ENCODE data around the gene EML3. TPM values are rescaled to one million over a fixed set of nuclear protein-coding genes. Genes with fewer than 3 reads are reported as not detected.

The EML3 gene
- total and polyA plus RNA-seq, 2 of the 8 experiments (the other 6 are each of a cell fraction or from before 2014, with no cell fraction given): 19.2 to 29.9 TPM

- 0 out of 2 replicates have a peak, but pooled peaks cover 3% of the 10 kb centered on the region for H3K79me1 ChIP-seq (ENCODE audit: low read depth, low read length)
- H3K23ac ChIP-seq (ENCODE audit: insufficient read length): no peak overlapping the region
- TF ChIP-seq BRCA1 (IDR thresholded peaks at IDR 0.05; ENCODE audit: low read depth, low read length) (no peak), ATF3 (IDR thresholded peaks at IDR 0.05; ENCODE audit: insufficient read depth, low read depth, low read length) (no peak), TAF1 (IDR thresholded peaks at IDR 0.05; ENCODE audit: low read depth, low read length) (no peak), SP4 (IDR thresholded peaks at IDR 0.05; ENCODE audit: low read length) (no peak), SIRT6 (IDR thresholded peaks at IDR 0.05; ENCODE audit: low read length) (no peak), JUND (IDR thresholded peaks at IDR 0.05; ENCODE audit: low read length) (no peak), CHD1 (IDR thresholded peaks at IDR 0.05; ENCODE audit: low read depth, low read length) (no peak), SRF (IDR thresholded peaks at IDR 0.05; ENCODE audit: low read depth, low read length) (no peak), EP300 (IDR thresholded peaks at IDR 0.05; ENCODE audit: borderline replicate concordance in 1 of 2, low read depth in 2 of 2, low read length in 2 of 2) (no peak)
- peak overlapping the region; percentile 65 to 96 for H3K4me2 ChIP-seq (ENCODE audit: insufficient read depth in 1 of 2, low read depth in 2 of 2, low read length in 2 of 2)
- DNase-seq (ENCODE audit: low read depth in 1 of 2, low spot score in 2 of 2): no peak
- FAIRE-seq: no peak
- POLR2A ChIA-PET (ENCODE audit: partially characterized antibody): interaction anchor here (0.5 to 20.3 kb wide), 7 partner anchors 11 to 178 kb away, joined by 3 to 336 read pairs (median 5); partner anchors contain the start of genes C11orf98, CSKMT and EEF1G
- H2AK5ac ChIP-seq (ENCODE audit: low read depth, low read length): peak overlapping the region; percentile 84; the same call in 1 of the 2 replicates
- peak overlapping the region; percentile 1 for H3K4ac ChIP-seq (replicated peaks; ENCODE audit: insufficient read length, low read depth, low read length)
- peak overlapping the region in 3 of 4 experiments; percentile 17 to 34 (median 29); a peak in 4 of 8 replicates for H3K4me3 ChIP-seq (ENCODE audit: extremely low read depth in 1 of 4, insufficient read depth in 2 of 4, low read depth in 3 of 4, low read length in 4 of 4)
- peaks cover 20 to 47% (median 32%) of the 10 kb centered on the region in 4 experiments for H3K4me1 ChIP-seq (replicated peaks in 1 of 4; ENCODE audit: control insufficient read depth in 3 of 4, insufficient read depth in 4 of 4, low read length in 3 of 4)
- no peaks in the 10 kb centered on the region for H3K9me3 ChIP-seq (ENCODE audit: insufficient read depth in 2 of 2, low read depth in 1 of 2, low read length in 1 of 2)
- H3K36me3 ChIP-seq (ENCODE audit: control insufficient read depth in 2 of 4, insufficient read depth in 4 of 4, low read length in 3 of 4): peaks cover 3 to 19% (median 10%) of the 10 kb centered on the region in 4 experiments; a peak in 7 of 8 replicates
- H4K91ac ChIP-seq (replicated peaks; ENCODE audit: insufficient read length, low read length): peak overlapping the region; percentile 22
- H2BK12ac ChIP-seq (ENCODE audit: low read depth, low read length): peak overlapping the region; percentile 93; the same call in 1 of the 2 replicates
- peak overlapping the region; percentile 77 for H2BK5ac ChIP-seq (ENCODE audit: low read depth, low read length)
- WGBS, 2 experiments (ENCODE audit: extremely low coverage in 1 of 2, insufficient coverage in 1 of 2, insufficient read length in 1 of 2, insufficient replicate concordance in 2 of 2, low coverage in 1 of 2, low lambda C conversion rate in 2 of 2, missing lambda C conversion rate in 1 of 2): 89% methylated on average over 8 of the region's 8 CpGs; no CpG with 5 or more reads in 1 of the 2 experiments
- no peak overlapping the region for H4K8ac ChIP-seq (ENCODE audit: extremely low read depth, insufficient read depth, low read length)
- H3K56ac ChIP-seq (replicated peaks; ENCODE audit: insufficient read length, low read depth, low read length): no peak overlapping the region
- H2BK20ac ChIP-seq (ENCODE audit: low read length): peak overlapping the region; percentile 67; the same call in 1 of the 2 replicates
- peaks cover 2% of the 10 kb centered on the region; the same call in 1 of the 2 replicates for H3K23me2 ChIP-seq (ENCODE audit: low read depth, low read length)
- H4K5ac ChIP-seq (ENCODE audit: insufficient read length, low read depth, low read length): peak overlapping the region; percentile 14
- peaks cover 0 to 6% (median 4%) of the 10 kb centered on the region in 4 experiments; a peak in 4 of 7 replicates for H3K27me3 ChIP-seq (replicated peaks in 1 of 4; ENCODE audit: control insufficient read depth in 3 of 4, extremely low read depth in 1 of 4, insufficient read depth in 3 of 4, low read length in 3 of 4)
- no peak overlapping the region for H2AFZ ChIP-seq (ENCODE audit: low read length)
- peak overlapping the region; percentile 21; the same call in 1 of the 2 replicates for H2BK15ac ChIP-seq (ENCODE audit: low read length)
- no peak overlapping the region for H2BK120ac ChIP-seq (replicated peaks; ENCODE audit: low read depth, low read length)
- peaks cover 5 to 18% of the 10 kb centered on the region in 2 experiments for H4K20me1 ChIP-seq (replicated peaks in 1 of 2; ENCODE audit: control insufficient read depth in 1 of 2, insufficient read depth in 2 of 2, low read length in 2 of 2)
- H3K79me2 ChIP-seq (ENCODE audit: control insufficient read depth in 1 of 2, insufficient read depth in 2 of 2, low read length in 2 of 2): no peaks in the 10 kb centered on the region
- peak overlapping the region; percentile 91 for H3K27ac ChIP-seq (ENCODE audit: low read depth, low read length)
- no peak overlapping the region for H3K14ac ChIP-seq (ENCODE audit: insufficient read length)
- H3K18ac ChIP-seq (ENCODE audit: extremely low read depth, low read length): peak overlapping the region; percentile 53; the same call in 1 of the 2 replicates
- CTCF ChIA-PET (ENCODE audit: partially characterized antibody): interaction anchor here (1.0 to 10.9 kb wide), 9 partner anchors 10 to 164 kb away, joined by 3 to 161 read pairs (median 4); no protein-coding TSS in a partner anchor
- peak overlapping the region in 2 of 4 experiments; percentile 24 to 70; a peak in 3 of 7 replicates for H3K9ac ChIP-seq (replicated peaks in 1 of 4; ENCODE audit: extremely low read depth in 1 of 4, low read depth in 3 of 4, low read length in 3 of 4)
Observed at GRCh38 chr11:62553839-62554361, 58.7 kb downstream of the EML3 start.
